ENCODE results near the gene FARP1. TPM values are rescaled to one million over a fixed set of nuclear protein-coding genes. Genes with fewer than 3 reads are reported as not detected.

Gene FARP1
- total RNA-seq, 4 donors from 2014 or later, result 21.2 to 56.5 (median 35.1) TPM

GRCh38 chr13:98284679-98285078, 141.8 kb downstream of the FARP1 start:
- no peaks in the 10 kb centered on the region for H3K4me1 ChIP-seq
- intact Hi-C loops (cut with DNase I), result no loop called here
- WGBS, result 82% methylated on average over 4 of the region's 4 CpGs
- no peak overlapping the region for H3K4me3 ChIP-seq
- no peak overlapping the region for H3K27ac ChIP-seq (replicated peaks in 1 of 4)
- no peaks in the 10 kb centered on the region for H3K36me3 ChIP-seq
- TF ChIP-seq CTCF (IDR thresholded peaks at IDR 0.05), result no peak
- H3K27me3 ChIP-seq, result no peaks in the 10 kb centered on the region
- no peak for DNase-seq (ENCODE audit: extremely low spot score)
- H3K9me3 ChIP-seq, result no peaks in the 10 kb centered on the region

GRCh38 chr13:98285317-98285716, 142.4 kb downstream of the FARP1 start:
- no peak for DNase-seq (ENCODE audit: extremely low spot score)
- no peak for TF ChIP-seq POLR2A (IDR thresholded peaks at IDR 0.05; ENCODE audit: low read depth)
- TF ChIP-seq CTCF (IDR thresholded peaks at IDR 0.05), result no peak
- intact Hi-C loops (cut with DNase I), result no loop called here
- Histone ChIP-seq H3K27ac (replicated peaks in 1 of 4) (no peak overlapping the region), H3K4me1 (no peaks in the 10 kb centered on the region), H3K9me3 (no peaks in the 10 kb centered on the region), H3K36me3 (no peaks in the 10 kb centered on the region), H3K27me3 (no peaks in the 10 kb centered on the region), H3K4me3 (no peak overlapping the region)
- WGBS, result 74% methylated on average over 4 of the region's 4 CpGs

GRCh38 chr13:98285852-98286594, 143.1 kb downstream of the FARP1 start:
- Histone ChIP-seq H3K4me1 (no peaks in the 10 kb centered on the region), H3K9me3 (no peaks in the 10 kb centered on the region), H3K36me3 (no peaks in the 10 kb centered on the region), H3K4me3 (no peak overlapping the region), H3K27me3 (no peaks in the 10 kb centered on the region), H3K27ac (replicated peaks in 1 of 4) (no peak overlapping the region)
- WGBS, result 90% methylated on average over 12 of the region's 12 CpGs
- no peak for DNase-seq (ENCODE audit: extremely low spot score)
- TF ChIP-seq POLR2AphosphoS5 (IDR thresholded peaks at IDR 0.05) (no peak), POLR2A (IDR thresholded peaks at IDR 0.05; ENCODE audit: low read depth) (no peak), CTCF (IDR thresholded peaks at IDR 0.05) (no peak), EP300 (IDR thresholded peaks at IDR 0.05) (no peak)
- intact Hi-C loops (cut with DNase I), result no loop called here

GRCh38 chr13:98286799-98287198, 143.9 kb downstream of the FARP1 start:
- 90% methylated on average over 2 of the region's 2 CpGs for WGBS
- intact Hi-C loops (cut with DNase I), result no loop called here
- TF ChIP-seq POLR2A (IDR thresholded peaks at IDR 0.05; ENCODE audit: low read depth) (no peak), EP300 (IDR thresholded peaks at IDR 0.05) (no peak), POLR2AphosphoS5 (IDR thresholded peaks at IDR 0.05) (no peak), CTCF (IDR thresholded peaks at IDR 0.05) (no peak)
- no peak overlapping the region for H3K27ac ChIP-seq (replicated peaks in 1 of 4)
- H3K9me3 ChIP-seq, result no peaks in the 10 kb centered on the region
- no peaks in the 10 kb centered on the region for H3K27me3 ChIP-seq
- H3K4me3 ChIP-seq, result no peak overlapping the region
- DNase-seq (ENCODE audit: extremely low spot score), result no peak
- no peaks in the 10 kb centered on the region for H3K4me1 ChIP-seq
- H3K36me3 ChIP-seq, result no peaks in the 10 kb centered on the region

GRCh38 chr13:98288211-98288610, 145.3 kb downstream of the FARP1 start:
- no peaks in the 10 kb centered on the region for H3K36me3 ChIP-seq
- intact Hi-C loops (cut with DNase I), result no loop called here
- TF ChIP-seq POLR2AphosphoS5 (IDR thresholded peaks at IDR 0.05) (no peak), CTCF (IDR thresholded peaks at IDR 0.05) (no peak), POLR2A (IDR thresholded peaks at IDR 0.05; ENCODE audit: low read depth) (no peak), EP300 (IDR thresholded peaks at IDR 0.05) (no peak)
- H3K4me3 ChIP-seq, result no peak overlapping the region
- no peaks in the 10 kb centered on the region for H3K27me3 ChIP-seq
- WGBS, result 96% methylated on average over 6 of the region's 6 CpGs
- DNase-seq (ENCODE audit: extremely low spot score), result no peak
- H3K4me1 ChIP-seq, result no peaks in the 10 kb centered on the region
- H3K9me3 ChIP-seq, result no peaks in the 10 kb centered on the region
- no peak overlapping the region for H3K27ac ChIP-seq (replicated peaks in 1 of 4)

All from esophagus muscularis mucosa (tissue), 4 donors.